ENCODE measurements around the gene SLC35A1. TPM values are rescaled to one million over a fixed set of nuclear protein-coding genes. Genes with fewer than 3 reads are reported as not detected.
"Not testable (repeated sequence)": the region's sequence is repeated elsewhere in the genome, so short reads cannot be mapped to it uniquely, and the experiment has no call there.

The SLC35A1 gene
- total and polyA plus RNA-seq, 4 donors, result 34.7 to 49.5 (median 46.5) TPM

GRCh38 chr6:87481931-87482330 lies 9.2 kb downstream of the SLC35A1 start:
- no peaks in the 10 kb centered on the region for H3K27me3 ChIP-seq (ENCODE audit: control insufficient read depth, insufficient read depth, low read length)
- no peaks in the 10 kb centered on the region for H3K4me1 ChIP-seq (ENCODE audit: control insufficient read depth, insufficient read depth, low read length)
- H3K9me3 ChIP-seq (ENCODE audit: control insufficient read depth, insufficient read depth, low read length), result no peaks in the 10 kb centered on the region
- WGBS (ENCODE audit: insufficient coverage), result no CpG with 5 or more reads among the region's 3 CpGs
- no peaks in the 10 kb centered on the region for H3K36me3 ChIP-seq (ENCODE audit: control insufficient read depth, insufficient read depth, low read length)
- H3K27ac ChIP-seq (ENCODE audit: low read depth, low read length), result no peak overlapping the region
- H3K4me3 ChIP-seq (ENCODE audit: low read depth, low read length), result no peak overlapping the region
- no peak for DNase-seq (ENCODE audit: low read depth in 4 of 6, low spot score in 6 of 6)

DNA sequence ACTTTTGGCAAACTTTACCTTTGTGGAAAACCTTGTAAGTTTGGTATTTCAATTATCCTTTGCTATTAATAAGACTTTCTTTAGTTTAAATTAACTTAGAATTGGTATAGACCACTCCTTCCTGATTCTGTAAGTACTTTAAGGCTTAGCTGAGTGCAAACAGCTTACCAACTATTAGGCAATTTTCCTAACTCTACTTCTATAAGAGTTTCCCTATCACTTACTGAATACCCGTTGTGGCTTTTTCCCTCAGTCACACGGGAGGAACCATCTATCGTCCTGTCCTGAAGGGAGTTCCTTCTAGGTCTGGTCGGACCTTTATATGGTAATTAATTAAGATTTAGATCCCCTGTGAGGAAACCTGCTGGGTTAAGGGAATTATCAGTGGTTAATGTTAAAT lies 9.6 kb downstream of the SLC35A1 start:
- Histone ChIP-seq H3K27ac (ENCODE audit: low read depth, low read length) (no peak overlapping the region), H3K36me3 (ENCODE audit: control insufficient read depth, insufficient read depth, low read length) (no peaks in the 10 kb centered on the region), H3K27me3 (ENCODE audit: control insufficient read depth, insufficient read depth, low read length) (no peaks in the 10 kb centered on the region), H3K4me1 (ENCODE audit: control insufficient read depth, insufficient read depth, low read length) (no peaks in the 10 kb centered on the region), H3K9me3 (ENCODE audit: control insufficient read depth, insufficient read depth, low read length) (no peaks in the 10 kb centered on the region), H3K4me3 (ENCODE audit: low read depth, low read length) (no peak overlapping the region)
- WGBS (ENCODE audit: insufficient coverage), result no CpG with 5 or more reads among the region's 4 CpGs
- DNase-seq (ENCODE audit: low read depth in 4 of 6, low spot score in 6 of 6), result no peak

DNA sequence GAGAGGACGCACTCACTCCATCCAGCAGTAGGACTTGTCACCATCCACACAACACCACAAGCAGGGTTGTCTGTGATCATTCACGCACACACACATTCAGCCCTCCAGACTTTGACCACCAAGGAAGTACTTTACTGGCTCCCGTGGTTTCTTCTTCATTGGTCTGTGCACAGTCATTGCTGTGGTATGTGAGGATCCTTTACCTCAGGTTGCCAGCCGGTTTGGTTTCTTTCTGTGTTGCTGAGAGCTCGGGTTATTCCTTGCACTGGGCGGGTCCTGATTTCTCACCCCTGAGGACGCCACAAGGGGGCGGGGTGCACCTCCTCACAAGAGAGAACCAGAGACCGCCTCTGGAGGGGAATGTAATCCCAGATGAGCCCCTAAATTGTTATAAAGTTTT lies 11.2 kb downstream of the SLC35A1 start:
- no peak overlapping the region for H3K27ac ChIP-seq (ENCODE audit: low read depth, low read length)
- no peaks in the 10 kb centered on the region for H3K9me3 ChIP-seq (ENCODE audit: control insufficient read depth, insufficient read depth, low read length)
- H3K36me3 ChIP-seq (ENCODE audit: control insufficient read depth, insufficient read depth, low read length), result no peaks in the 10 kb centered on the region
- H3K4me1 ChIP-seq (ENCODE audit: control insufficient read depth, insufficient read depth, low read length), result no peaks in the 10 kb centered on the region
- WGBS (ENCODE audit: insufficient coverage), result 90% methylated on average over 2 of the region's 9 CpGs
- H3K27me3 ChIP-seq (ENCODE audit: control insufficient read depth, insufficient read depth, low read length), result no peaks in the 10 kb centered on the region
- H3K4me3 ChIP-seq (ENCODE audit: low read depth, low read length), result no peak overlapping the region
- DNase-seq (ENCODE audit: low read depth in 4 of 6, low spot score in 6 of 6), result no peak

DNA sequence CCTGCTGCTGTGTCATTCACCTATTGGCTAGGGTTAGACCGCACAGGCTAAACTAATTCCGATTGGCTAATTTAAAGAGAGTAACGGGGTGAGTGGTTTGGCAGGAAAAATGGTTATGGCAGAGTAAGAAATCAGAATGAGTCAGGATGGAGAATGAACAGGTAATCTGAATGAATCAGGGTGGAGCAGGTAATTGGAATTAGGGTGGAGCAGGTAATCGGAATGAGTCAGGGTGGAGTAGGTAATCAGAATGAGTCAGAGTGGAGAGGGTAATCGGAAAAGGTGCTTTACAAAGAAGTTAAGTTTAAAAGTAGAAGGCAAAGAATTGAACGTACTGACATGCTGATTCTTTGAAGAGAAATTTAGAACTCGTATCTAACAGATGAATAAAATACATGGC lies 11.7 kb downstream of the SLC35A1 start:
- no peaks in the 10 kb centered on the region for H3K36me3 ChIP-seq (ENCODE audit: control insufficient read depth, insufficient read depth, low read length)
- DNase-seq (ENCODE audit: low read depth in 4 of 6, low spot score in 6 of 6), result no peak
- H3K27me3 ChIP-seq (ENCODE audit: control insufficient read depth, insufficient read depth, low read length), result no peaks in the 10 kb centered on the region
- H3K4me1 ChIP-seq (ENCODE audit: control insufficient read depth, insufficient read depth, low read length), result no peaks in the 10 kb centered on the region
- H3K4me3 ChIP-seq (ENCODE audit: low read depth, low read length), result no peak overlapping the region
- 94% methylated on average over 7 of the region's 7 CpGs for WGBS (ENCODE audit: insufficient coverage)
- H3K27ac ChIP-seq (ENCODE audit: low read depth, low read length), result no peak overlapping the region
- H3K9me3 ChIP-seq (ENCODE audit: control insufficient read depth, insufficient read depth, low read length), result no peaks in the 10 kb centered on the region

DNA sequence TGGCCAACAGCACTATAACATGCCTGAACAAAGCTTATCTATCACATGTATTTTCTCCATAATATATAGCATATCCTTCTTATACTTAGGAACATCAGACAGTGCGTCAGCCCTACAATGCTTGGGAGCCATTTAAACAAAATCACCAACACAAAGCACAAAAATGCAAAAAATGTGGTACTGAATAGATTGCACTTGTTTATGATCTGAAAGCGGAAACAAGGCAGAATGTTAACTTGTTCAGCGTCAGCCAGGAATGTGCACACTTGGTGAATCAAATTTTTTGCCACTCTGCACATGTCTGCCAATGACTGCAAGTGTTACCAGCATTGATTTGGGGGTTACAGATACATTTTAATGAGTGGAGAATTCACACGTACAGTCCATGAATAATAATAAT lies 14.8 kb downstream of the SLC35A1 start:
- no peaks in the 10 kb centered on the region for H3K9me3 ChIP-seq (ENCODE audit: control insufficient read depth, insufficient read depth, low read length)
- no peaks in the 10 kb centered on the region for H3K27me3 ChIP-seq (ENCODE audit: control insufficient read depth, insufficient read depth, low read length)
- WGBS (ENCODE audit: insufficient coverage), result 83% methylated on average over 2 of the region's 4 CpGs
- H3K36me3 ChIP-seq (ENCODE audit: control insufficient read depth, insufficient read depth, low read length), result no peaks in the 10 kb centered on the region
- DNase-seq (ENCODE audit: low read depth in 4 of 6, low spot score in 6 of 6), result no peak
- H3K27ac ChIP-seq (ENCODE audit: low read depth, low read length), result no peak overlapping the region
- no peak overlapping the region for H3K4me3 ChIP-seq (ENCODE audit: low read depth, low read length)
- no peaks in the 10 kb centered on the region for H3K4me1 ChIP-seq (ENCODE audit: control insufficient read depth, insufficient read depth, low read length)

GRCh38 chr6:87489326-87489725 lies 16.6 kb downstream of the SLC35A1 start:
- H3K36me3 ChIP-seq (ENCODE audit: control insufficient read depth, insufficient read depth, low read length); H3K4me1 ChIP-seq (ENCODE audit: control insufficient read depth, insufficient read depth, low read length); H3K4me3 ChIP-seq (ENCODE audit: low read depth, low read length); H3K9me3 ChIP-seq (ENCODE audit: control insufficient read depth, insufficient read depth, low read length); DNase-seq (ENCODE audit: low read depth in 4 of 6, low spot score in 6 of 6); H3K27ac ChIP-seq (ENCODE audit: low read depth, low read length); H3K27me3 ChIP-seq (ENCODE audit: control insufficient read depth, insufficient read depth, low read length): not testable (repeated sequence)
- WGBS (ENCODE audit: insufficient coverage), result 100% methylated on average over 4 of the region's 8 CpGs

DNA sequence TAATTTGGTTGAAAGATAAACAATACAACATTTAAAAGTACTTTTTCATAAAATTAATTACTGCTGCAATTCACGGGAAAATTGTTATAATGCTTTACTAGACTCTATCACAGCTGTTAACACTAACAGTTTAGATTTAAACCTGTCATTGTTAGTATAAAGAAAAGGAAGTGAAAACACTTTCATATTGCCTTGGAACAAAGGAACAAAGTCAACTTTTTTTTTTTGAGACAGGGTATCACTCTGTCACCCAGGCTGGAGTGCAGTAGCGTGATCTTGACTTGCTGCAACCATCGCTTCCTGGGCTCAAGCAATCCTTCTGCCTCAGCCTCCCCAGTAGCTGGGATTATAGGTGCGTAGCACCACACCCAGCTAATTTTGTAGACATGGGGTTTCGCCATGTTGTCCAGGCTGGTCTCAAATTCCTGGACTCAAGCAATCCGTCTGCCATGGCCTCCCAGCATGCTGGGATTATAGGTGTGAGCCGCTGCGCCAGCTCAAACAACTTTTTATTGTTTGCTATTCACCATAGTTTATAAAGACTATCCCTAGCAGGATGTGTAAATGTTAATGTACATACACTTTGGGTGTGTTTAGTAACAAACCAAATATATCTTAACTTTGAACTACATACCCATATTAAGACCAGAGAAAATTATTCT lies 22.1 kb downstream of the SLC35A1 start:
- H3K9me3 ChIP-seq (ENCODE audit: control insufficient read depth, insufficient read depth, low read length), result no peaks in the 10 kb centered on the region
- no peaks in the 10 kb centered on the region for H3K4me1 ChIP-seq (ENCODE audit: control insufficient read depth, insufficient read depth, low read length)
- WGBS (ENCODE audit: insufficient coverage), result 100% methylated on average over 1 of the region's 8 CpGs
- no peak overlapping the region for H3K4me3 ChIP-seq (ENCODE audit: low read depth, low read length)
- H3K27ac ChIP-seq (ENCODE audit: low read depth, low read length), result no peak overlapping the region
- H3K27me3 ChIP-seq (ENCODE audit: control insufficient read depth, insufficient read depth, low read length), result no peaks in the 10 kb centered on the region
- H3K36me3 ChIP-seq (ENCODE audit: control insufficient read depth, insufficient read depth, low read length), result peaks cover 3% of the 10 kb centered on the region
- no peak for DNase-seq (ENCODE audit: low read depth in 4 of 6, low spot score in 6 of 6)

- Histone ChIP-seq H3K4me1 (ENCODE audit: control insufficient read depth, insufficient read depth, low read length) (no peaks in the 10 kb centered on the region), H3K36me3 (ENCODE audit: control insufficient read depth, insufficient read depth, low read length) (peaks cover 3% of the 10 kb centered on the region), H3K4me3 (ENCODE audit: low read depth, low read length) (no peak overlapping the region), H3K27me3 (ENCODE audit: control insufficient read depth, insufficient read depth, low read length) (no peaks in the 10 kb centered on the region), H3K9me3 (ENCODE audit: control insufficient read depth, insufficient read depth, low read length) (no peaks in the 10 kb centered on the region), H3K27ac (ENCODE audit: low read depth, low read length) (no peak overlapping the region)
- no peak for DNase-seq (ENCODE audit: low read depth in 4 of 6, low spot score in 6 of 6)
Observed at GRCh38 chr6:87498048-87498447, 25.3 kb downstream of the SLC35A1 start.

DNA sequence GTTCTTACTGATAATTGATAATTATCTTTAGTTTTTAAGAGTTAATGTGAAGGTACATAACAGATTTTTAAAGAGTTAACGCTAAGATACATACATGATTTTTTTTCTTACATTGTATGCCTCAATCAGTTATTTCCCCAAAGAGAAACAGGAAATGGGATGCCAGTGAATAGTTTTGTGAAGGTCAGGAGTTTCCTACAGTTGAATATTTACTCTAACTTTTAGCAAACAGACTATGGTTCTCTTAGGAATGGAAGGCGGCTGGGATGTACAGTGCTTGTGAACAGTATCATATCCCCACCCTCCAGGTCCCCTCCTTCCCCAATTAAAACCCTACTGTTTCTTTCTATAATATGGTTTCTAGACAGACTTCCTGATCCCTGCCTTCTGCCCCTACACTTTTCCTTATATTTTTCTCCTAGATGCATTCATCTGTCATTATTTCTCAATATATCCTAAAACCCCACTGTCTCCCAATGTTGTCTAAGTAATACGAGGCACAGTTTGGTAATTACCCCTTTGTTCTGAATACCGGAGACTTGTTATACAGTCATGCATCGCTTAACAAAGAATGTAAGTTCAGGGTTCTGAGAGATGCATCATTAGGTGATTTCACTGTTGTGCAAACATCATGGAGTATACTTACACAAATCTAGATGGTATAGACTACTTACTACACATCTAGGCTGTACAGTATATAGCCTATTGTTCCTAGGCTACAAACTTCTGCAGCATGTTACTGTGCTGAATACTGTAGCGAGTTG lies 29.2 kb downstream of the SLC35A1 start:
- no peaks in the 10 kb centered on the region for H3K9me3 ChIP-seq (ENCODE audit: control insufficient read depth, insufficient read depth, low read length)
- no peaks in the 10 kb centered on the region for H3K27me3 ChIP-seq (ENCODE audit: control insufficient read depth, insufficient read depth, low read length)
- H3K4me1 ChIP-seq (ENCODE audit: control insufficient read depth, insufficient read depth, low read length), result no peaks in the 10 kb centered on the region
- no peak overlapping the region for H3K27ac ChIP-seq (ENCODE audit: low read depth, low read length)
- H3K36me3 ChIP-seq (ENCODE audit: control insufficient read depth, insufficient read depth, low read length), result peaks cover 5% of the 10 kb centered on the region
- DNase-seq (ENCODE audit: low read depth in 4 of 6, low spot score in 6 of 6), result no peak
- no peak overlapping the region for H3K4me3 ChIP-seq (ENCODE audit: low read depth, low read length)
- no CpG with 5 or more reads among the region's 6 CpGs for WGBS (ENCODE audit: insufficient coverage)

DNA sequence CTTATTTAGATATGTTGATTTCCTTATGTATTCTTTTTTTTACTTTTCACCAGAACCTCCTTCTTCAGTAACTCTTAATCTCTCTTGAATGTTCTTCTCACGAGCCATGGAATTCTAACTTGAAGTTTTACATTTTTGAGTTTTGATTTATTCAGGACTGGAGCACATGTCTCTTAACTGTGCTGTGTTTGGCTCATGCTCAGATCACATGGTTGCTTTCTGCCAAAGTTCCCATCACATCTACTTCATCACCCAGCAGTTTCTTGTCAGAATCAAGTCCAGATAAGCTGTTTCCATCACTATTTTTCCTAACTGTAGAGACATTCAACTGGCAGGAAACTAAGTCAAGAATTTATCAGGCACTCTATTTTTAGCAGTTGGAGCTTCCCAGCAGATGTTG lies 31.7 kb downstream of the SLC35A1 start:
- peak in 1 of 6 donors; percentile 16 for DNase-seq (ENCODE audit: low read depth in 4 of 6, low spot score in 6 of 6)
- Histone ChIP-seq H3K36me3 (ENCODE audit: control insufficient read depth, insufficient read depth, low read length) (peaks cover 5% of the 10 kb centered on the region), H3K9me3 (ENCODE audit: control insufficient read depth, insufficient read depth, low read length) (no peaks in the 10 kb centered on the region), H3K4me1 (ENCODE audit: control insufficient read depth, insufficient read depth, low read length) (no peaks in the 10 kb centered on the region), H3K27ac (ENCODE audit: low read depth, low read length) (no peak overlapping the region), H3K4me3 (ENCODE audit: low read depth, low read length) (no peak overlapping the region), H3K27me3 (ENCODE audit: control insufficient read depth, insufficient read depth, low read length) (no peaks in the 10 kb centered on the region)
- WGBS (ENCODE audit: insufficient coverage), result no CpG with 5 or more reads among the region's 1 CpG

All from spinal cord (tissue), 10 donors.